HG03378 (cell line): ENCODE results near the gene ITSN1.
"Not testable (repeated sequence)": the region's sequence is repeated elsewhere in the genome, so short reads cannot be mapped to it uniquely, and the experiment has no call there.

Source experiments
- ATAC-seq: cut with Tn5 transposase; IDR thresholded peaks from one replicate; pipeline ENCODE4 v1.9.1; 2021; ENCODE audit warnings: mild to moderate bottlenecking, moderate library complexity; ENCODE audit not compliant: unreplicated experiment

Gene ITSN1

DNA sequence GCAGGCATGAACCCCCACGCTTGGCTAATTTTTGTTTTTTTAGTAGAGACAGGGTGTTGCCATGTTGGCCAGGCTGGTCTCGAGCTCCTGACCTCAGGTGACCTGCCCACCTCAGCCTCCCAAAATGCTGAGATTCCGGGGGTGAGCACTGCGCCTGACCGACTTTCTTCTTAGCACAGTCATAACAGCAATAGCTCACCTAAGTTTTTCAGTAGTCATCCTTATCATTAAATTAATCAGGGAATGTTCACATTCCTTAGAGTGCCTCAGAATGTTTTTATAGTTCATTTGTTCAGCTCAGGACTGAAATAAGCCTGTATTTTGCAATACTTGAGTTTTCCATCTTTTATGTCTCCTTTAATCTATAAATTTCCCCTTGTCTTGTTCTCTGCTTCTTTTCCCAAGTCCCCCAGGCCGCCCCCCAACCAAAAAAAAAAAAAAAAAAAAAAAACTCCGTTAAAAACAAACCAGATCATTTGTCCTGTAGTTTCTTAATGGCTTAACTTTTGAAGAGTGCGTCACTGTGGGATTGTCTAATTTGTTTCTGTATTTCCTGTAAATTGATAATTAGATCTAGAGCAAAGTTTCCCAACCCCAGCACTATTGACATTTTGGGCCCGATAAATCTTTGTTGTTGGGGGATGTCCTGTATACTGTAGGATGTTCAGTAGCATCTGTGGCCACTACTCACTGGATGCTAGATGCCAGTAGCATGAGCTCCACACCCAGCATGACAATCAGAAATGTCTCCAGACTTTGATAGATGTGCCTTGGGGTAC, 120.7 kb downstream of the ITSN1 start:
- no peak for ATAC-seq

DNA sequence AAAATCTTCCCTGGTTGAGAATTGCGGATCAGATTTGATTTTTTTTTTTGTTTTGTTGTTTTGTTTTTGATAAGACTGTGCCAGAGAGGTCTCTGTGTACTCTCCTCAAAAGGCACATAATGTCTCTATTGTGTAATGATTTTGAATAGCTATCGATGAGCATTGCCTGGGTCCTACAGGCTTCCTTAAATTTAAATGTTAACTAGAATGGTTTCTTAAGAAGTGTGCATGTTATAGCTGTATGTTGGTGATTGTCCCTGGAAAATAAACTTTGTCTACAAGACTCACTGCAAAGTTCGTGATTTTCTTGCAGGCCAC, 121.2 kb downstream of the ITSN1 start:
- no peak for ATAC-seq

DNA sequence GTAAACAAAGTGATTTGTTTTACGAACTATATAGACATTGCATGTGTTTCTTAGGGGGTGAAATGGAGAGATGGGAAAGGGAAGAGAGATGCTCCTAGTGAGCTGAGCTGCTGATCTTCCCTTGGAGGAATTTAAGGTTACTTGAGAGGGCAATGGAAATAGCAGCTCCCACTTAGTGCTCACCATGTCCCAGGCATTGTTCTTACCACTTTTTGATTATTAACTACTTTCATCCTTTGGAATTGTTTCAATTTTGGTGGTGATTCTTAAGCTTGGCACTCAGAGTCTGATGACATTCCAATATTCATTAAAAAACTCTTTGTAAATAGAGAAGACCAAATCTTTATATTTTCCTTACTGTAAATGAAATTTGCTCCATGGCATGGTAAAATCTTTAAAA, 124.9 kb downstream of the ITSN1 start:
- no peak for ATAC-seq

DNA sequence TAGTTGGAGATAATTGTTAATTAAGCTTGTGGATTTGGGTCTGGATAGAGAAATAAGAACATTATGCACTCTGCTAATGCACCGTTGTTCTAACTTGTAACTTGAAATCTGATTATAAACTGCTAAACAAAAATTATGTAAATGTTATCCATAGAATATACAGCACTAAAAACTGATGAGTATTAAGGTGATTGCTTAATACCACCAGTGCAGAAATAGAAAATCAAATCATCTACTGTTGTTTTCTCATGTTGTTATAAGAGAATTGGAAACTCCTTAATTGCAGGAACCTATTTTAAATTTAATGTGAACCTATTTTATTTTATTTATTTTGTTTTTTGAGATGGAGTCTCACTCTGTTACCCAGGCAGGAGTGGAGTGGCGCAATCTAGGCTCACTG, 125.7 kb downstream of the ITSN1 start:
- ATAC-seq, result no peak

DNA sequence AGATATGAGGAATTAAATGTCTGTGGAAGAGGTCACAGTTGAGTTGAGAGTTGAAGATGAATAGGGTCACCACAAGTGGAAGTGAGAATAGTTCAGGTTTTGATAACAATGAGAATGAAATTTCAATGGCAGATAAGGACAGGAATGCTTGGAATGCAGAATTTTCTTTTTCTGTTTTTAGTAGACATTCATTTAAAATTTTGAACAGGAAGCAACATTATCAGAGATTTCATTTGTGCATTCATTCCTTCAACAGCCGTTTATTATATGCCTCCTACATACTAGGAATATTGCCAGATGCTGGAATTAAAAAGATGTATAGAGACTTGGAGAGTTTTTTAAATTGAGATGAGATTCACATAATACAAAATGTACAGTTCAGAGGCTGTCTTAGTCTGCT, 126.8 kb downstream of the ITSN1 start:
- no peak for ATAC-seq

DNA sequence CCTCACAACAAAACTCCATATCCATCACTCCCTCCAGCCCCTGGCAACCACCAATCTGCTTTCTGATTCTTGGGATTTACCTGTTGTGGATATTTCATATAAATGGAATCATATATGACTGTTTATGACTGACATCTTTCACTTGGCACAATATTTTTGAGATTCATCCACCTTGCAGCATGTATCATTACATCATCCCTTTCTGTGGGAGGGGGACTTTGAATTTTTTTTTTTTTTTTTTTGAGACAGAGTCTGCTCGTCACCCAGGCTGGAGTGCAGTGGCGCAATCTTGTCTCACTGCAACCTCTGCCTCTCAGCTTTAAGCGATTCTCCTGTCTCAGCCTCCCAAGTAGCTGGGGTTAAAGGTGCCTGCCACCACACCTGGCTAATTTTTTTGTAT, 128.2 kb downstream of the ITSN1 start:
- ATAC-seq, result no peak

DNA sequence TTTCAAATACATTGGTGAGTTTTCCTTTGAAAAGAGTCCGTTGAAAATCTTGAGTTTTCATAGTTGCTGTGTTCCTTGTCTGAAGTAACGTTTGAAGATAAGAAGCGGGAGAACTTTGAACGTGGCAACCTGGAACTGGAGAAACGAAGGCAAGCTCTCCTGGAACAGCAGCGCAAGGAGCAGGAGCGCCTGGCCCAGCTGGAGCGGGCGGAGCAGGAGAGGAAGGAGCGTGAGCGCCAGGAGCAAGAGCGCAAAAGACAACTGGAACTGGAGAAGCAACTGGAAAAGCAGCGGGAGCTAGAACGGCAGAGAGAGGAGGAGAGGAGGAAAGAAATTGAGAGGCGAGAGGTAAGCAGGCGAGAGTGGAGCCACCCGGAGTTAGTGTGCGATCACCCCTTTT, 129.7 kb downstream of the ITSN1 start:
- ATAC-seq, result no peak

DNA sequence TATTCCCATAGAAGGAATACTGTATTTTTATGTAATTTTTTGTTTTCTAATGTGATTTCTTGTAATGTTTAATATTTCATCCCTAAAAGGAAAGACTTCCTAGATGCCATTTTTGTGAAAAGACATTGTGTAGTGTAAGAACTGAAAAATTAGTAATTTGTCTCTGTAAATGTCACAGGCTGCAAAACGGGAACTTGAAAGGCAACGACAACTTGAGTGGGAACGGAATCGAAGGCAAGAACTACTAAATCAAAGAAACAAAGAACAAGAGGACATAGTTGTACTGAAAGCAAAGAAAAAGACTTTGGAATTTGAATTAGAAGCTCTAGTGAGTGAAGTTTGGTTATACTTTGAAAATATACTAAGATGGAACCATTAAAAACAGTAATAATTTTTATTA, 132.2 kb downstream of the ITSN1 start:
- ATAC-seq, result no peak

DNA sequence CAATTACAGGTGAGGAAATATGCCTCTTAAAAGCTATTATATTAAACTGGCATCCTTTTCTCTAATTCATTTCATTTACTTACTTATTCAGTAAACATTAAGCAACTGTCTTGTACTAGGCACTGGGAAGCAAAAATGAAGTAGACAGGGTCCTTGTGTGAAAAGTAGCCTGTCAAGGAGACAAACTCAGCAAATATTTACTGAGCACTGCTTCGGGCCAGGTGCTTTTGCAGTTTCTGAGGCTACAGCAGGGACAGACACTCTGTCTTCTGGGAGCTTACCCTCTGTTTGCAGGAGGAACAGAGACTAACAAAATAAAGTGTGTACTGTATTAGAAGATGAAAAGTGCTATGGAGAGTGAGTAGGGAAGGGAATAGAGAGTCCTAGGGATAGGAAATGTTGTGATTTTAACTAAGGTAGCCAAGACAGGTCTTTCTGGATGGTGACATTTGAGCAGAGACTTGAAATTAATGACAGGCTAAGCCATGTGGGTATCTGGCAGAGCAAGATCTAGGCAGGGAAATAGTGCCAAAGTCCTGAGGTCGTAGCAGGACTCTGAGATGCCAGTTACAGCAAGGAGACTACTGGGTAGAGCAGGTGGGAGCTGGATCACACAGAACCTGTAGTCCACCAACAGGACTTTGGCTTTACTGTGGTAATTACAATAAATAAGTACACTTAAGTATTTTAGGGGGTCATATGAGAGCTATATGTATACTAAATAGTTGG, 133.0 kb downstream of the ITSN1 start:
- ATAC-seq, result no peak

DNA sequence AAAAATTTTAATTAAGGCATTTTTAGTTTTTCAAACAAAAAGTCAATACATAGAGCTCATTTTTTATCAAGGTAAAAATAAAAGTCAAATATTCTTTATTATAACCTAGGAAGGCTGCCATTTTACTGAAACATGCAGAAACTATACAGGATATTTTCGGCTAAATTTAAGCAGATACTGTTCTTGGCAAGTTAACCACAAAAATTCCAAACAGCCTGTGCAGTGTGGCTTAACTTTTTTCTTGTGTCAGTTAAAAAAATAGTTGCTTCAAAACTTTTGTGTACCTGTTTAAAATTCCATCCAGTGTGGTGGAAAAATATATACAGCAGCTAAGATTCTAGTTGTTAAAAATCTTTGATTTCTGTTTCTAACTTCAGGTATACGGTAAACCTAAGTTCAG, 138.3 kb downstream of the ITSN1 start:
- no peak for ATAC-seq

DNA sequence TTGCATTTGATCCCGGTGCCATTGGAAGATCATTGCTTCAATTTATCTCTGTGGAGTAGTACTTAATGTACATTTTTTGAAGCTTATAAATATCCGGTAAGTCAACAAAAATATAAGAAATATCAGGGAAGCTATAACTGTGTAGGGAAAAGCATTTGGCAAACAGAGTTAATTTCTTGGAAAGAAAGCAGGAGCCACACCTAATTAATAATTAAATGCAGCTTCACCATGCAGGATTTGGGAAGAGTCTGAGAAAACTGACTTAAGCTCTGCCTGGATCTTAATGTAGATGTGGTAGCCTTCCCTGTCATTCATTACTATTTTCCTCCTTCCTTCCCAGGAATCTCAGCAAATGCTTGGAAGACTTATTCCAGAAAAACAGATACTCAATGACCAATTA, 138.8 kb downstream of the ITSN1 start:
- no peak for ATAC-seq

DNA sequence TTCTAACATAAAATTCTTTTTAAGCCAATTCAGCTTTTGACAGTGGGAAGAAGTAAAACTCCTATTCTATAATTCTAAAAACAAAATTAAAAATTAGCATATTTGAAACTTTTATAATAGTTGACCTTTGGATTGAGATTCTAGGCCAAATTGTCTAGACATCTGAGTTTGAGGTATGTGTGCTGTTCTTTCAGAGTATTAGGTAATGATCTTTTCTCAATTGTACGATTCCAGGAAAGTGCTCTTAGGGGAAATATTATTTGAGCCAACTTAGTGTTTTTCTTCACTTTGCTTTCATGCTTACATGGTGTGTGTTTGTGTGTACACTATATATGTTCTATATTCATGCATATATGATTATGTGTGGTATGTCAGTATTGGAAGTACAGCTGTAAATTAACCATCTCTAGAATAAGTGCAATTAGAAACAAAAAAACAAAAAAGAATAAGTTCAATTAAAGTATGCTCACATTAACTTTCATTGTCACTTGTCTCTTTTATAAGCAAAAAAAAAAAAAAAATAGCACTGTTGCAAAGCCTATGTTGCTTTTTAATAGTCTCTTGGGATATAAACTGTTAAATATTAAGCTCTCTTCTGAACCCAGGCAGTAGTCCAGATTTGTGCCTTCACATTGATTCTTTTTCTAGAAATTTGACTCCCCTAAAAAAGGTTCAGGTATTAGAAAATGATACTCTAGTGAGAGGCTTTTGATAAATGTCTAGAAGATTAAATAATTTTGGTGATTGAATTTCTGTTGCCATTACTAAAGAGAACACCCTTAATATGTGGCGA, 141.1 kb downstream of the ITSN1 start:
- ATAC-seq, result no peak

DNA sequence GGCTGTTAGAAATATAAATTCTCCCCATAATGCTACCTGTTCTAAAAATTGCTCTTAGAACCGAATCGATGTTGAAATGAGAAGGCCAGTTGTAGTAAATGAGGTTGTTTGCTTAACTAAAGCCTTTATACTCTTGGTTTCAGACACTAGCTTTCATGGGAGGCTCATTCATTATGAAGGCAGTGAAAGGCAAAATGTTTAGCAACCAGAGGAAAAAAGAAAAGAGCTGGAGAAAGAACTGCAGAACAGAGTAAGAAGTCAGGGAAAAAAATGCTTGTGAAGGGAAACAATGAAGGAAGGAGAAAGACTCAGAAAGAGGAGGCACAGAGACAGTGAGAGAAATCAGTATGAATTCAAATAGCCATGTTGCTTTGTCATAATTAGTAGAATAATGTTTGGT, 145.1 kb downstream of the ITSN1 start:
- ATAC-seq, result no peak

DNA sequence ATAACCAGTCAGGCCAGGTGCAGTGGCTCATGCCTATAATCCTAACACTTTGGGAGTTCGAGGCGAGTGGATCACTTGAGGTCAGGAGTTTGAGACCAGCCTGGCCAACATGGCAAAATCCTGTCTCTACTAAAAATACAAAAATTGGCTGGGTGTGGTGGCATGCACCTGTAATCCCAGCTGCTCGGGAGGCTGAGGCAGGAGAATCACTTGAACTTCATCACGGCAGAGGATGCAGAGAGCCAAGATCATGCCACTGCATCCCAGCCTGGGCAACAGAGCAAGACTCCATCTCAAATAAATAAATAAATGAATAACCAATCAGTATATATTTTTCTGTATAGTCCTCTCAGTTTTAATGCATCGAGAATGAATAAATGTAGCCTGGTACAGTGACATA, 146.1 kb downstream of the ITSN1 start:
- ATAC-seq, result not testable (repeated sequence)

DNA sequence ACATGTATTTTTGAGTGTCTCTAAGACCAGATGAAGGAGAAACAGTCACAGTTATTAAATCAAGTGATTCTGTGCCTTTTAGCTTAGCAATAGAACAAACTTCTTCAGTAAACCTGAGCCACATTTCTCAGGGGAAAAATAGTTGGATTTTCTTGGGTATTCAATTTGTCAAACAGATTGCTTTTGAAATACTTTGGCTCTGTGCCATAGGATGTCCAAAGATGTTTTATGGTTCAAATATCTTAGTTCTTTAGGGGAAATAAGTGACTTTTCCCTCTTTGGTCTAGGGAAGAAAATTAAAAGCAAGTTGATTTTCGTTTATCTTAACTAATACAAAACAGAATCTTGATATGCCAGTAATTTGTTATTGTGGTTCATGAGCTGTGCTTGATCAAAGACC, 147.4 kb downstream of the ITSN1 start:
- no peak for ATAC-seq

DNA sequence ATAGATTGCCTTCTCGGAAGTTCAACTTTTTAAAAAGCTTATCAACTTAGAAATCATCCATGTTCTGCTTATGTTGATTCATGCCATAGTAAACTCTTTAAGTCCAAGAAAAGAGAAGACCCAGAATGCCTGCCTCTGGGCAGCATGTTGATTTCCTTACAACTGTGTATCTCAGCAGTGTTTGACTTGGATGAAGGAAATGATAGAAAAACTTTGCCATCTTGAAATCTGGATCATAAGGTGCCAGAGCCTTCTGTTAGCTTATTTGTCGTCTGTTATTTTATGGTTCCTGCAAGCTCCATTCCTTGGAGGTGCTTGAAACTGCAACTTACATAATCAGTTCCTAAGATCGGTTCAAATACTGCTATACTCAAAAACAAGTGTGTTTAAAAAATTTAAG, 148.8 kb downstream of the ITSN1 start:
- no peak for ATAC-seq

DNA sequence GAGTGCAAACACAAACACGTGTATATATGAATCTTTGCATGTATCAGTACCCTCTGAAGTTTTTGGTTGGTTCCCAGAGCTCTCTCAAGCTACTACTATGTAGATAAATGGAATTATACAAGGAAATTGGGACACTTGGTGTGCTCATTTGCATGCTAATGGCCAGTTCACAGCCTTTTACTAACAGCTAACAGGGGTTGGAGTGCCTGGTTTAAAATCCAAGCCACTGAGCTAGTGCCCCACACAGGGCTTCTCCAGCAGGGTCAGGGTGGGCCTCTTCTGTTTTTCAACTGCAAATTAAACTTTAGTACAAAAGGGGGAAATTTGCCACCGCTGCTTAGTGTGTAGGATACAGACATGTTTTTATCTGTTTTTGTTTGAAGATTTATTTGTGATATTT, 152.3 kb downstream of the ITSN1 start:
- no peak for ATAC-seq

DNA sequence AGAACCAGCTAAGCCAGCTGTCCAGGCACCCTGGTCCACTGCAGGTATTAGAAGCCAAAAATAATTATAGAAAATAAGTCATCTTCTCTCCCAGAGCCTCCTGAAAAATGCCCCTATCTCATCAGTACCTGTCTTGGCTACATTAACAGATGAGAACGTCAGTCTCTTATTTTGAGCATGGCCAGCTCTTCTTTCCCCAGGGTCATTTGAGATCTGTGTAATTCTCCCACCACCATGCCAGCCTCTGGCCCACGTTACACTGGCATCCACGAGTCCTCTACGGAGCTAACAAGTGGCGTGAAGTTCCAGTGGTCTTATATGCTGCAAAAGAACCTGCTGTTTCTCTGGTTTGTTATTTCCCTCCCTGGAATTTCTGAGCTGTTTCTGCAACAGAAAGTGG, 155.3 kb downstream of the ITSN1 start:
- no peak for ATAC-seq

DNA sequence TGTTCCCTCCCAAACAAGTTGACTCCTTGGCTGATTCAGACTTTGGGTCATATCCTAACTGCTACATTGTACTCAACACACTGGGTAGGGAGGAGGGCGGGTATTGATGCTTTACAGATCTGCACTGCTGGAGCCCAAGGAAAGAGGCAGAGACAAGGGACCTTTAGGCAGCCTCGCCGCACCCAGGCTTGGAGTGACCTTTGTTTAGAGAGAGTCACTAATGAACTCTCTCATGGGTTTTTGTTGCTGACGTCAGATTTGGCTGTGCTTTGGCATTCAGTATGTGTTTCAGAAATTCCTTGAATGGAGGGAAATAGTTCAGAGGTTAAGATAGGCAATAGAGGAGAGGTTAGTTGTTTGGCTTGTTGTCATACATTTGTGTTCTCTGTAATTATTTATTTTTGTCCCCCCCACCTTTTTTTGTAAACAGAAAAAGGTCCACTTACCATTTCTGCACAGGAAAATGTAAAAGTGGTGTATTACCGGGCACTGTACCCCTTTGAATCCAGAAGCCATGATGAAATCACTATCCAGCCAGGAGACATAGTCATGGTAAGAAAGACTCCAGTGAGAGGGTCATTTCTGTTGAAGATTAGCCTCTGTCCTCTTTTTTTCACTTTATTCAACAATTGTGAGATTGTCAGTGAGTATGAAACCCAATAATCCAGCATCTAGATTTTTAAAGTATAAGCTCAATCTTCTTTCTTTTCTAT, 157.2 kb downstream of the ITSN1 start:
- ATAC-seq, result no peak

DNA sequence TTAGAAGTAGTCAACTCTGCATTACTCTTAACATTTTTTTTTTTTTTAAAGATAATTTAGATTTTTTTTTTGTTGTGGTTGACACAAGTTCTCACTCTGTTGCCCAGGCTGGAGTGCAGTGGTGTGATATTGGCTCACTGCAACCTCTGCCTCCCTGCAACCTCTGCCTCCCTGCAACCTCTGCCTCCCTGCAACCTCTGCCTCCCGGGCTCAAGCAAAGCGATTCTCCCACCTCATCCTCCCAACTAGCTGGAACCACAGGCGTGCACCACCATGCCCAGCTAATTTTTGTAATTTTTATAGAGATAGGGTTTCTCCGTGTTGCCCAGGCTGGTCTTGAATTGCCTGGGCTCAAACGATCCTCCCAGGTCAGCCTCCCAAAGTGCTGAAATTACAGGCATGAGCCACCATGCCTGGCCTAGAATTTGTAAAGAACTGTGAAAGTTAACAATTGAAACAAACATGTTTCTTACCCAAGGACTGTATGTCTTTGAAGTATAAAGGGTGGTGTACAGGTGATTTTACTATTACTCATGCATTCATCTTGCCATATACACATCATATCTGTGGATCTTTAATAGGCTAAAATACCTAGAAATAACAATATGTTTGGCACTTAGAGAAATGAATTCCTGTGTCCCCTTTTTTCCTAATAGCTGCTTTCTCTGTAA, 158.6 kb downstream of the ITSN1 start:
- ATAC-seq, result no peak
